H9 (cell line): ENCODE results near the gene MRPL1. TPM values are rescaled to one million over a fixed set of nuclear protein-coding genes. Genes with fewer than 3 reads are reported as not detected.

ENCODE experiments used
- DNase-seq: peaks from one replicate; pipeline ENCODE4 v3.0.0-alpha.2; 2017
- H2AFZ ChIP-seq: one replicate; pipeline ENCODE4 v1.6.1; 2013; ENCODE audit warnings: mild to moderate bottlenecking, low read length, control low read depth, moderate library complexity
- H2AK5ac ChIP-seq: 2 replicates; pipeline ENCODE4 v1.6.1; 2013; ENCODE audit warnings: low read length, control low read depth, mixed read lengths; ENCODE audit not compliant: insufficient read length
- H2BK120ac ChIP-seq: one replicate; pipeline ENCODE4 v1.6.1; 2013; ENCODE audit warnings: low read depth, mild to moderate bottlenecking, low read length, control low read depth, inconsistent platforms; ENCODE audit not compliant: poor library complexity, severe bottlenecking
- H2BK12ac ChIP-seq: 2 replicates; pipeline ENCODE4 v1.6.1; 2013; ENCODE audit warnings: low read length, control low read depth, mixed read lengths, low read depth; ENCODE audit not compliant: insufficient read length
- H2BK15ac ChIP-seq: 2 replicates; pipeline ENCODE4 v1.6.1; 2013; ENCODE audit warnings: low read depth, low read length, control low read depth
- H2BK20ac ChIP-seq: one replicate; pipeline ENCODE4 v1.6.1; 2013; ENCODE audit warnings: low read depth, mild to moderate bottlenecking, low read length, control low read depth, inconsistent platforms; ENCODE audit not compliant: poor library complexity, severe bottlenecking
- H2BK5ac ChIP-seq: 2 replicates; pipeline ENCODE4 v1.6.1; 2013; ENCODE audit warnings: low read length, control low read depth, mixed read lengths; ENCODE audit not compliant: insufficient read length
- H3K14ac ChIP-seq: 2 replicates; pipeline ENCODE4 v1.6.1; 2013; ENCODE audit warnings: low read length, control low read depth; ENCODE audit not compliant: insufficient read depth
- H3K18ac ChIP-seq: 2 replicates; pipeline ENCODE4 v1.6.1; 2013; ENCODE audit warnings: low read depth, mild to moderate bottlenecking, mixed read lengths, low read length, control low read depth; ENCODE audit not compliant: insufficient read length
- H3K23ac ChIP-seq: 2 replicates; pipeline ENCODE4 v1.6.1; 2013; ENCODE audit warnings: low read length, control low read depth, mixed read lengths, low read depth; ENCODE audit not compliant: insufficient read length
- H3K23me2 ChIP-seq: 2 replicates; pipeline ENCODE4 v1.6.1; 2013; ENCODE audit warnings: low read depth, mild to moderate bottlenecking, mixed read lengths, low read length, control low read depth; ENCODE audit not compliant: insufficient read length, poor library complexity, severe bottlenecking
- H3K27ac ChIP-seq: 2 replicates; pipeline ENCODE4 v1.5.1; 2013; ENCODE audit warnings: low read length, control low read depth, mixed read lengths, low read depth; ENCODE audit not compliant: insufficient read length
- H3K27me3 ChIP-seq: 2 replicates; pipeline ENCODE4 v1.6.1; 2013; ENCODE audit warnings: low read length, control low read depth, inconsistent platforms; ENCODE audit not compliant: insufficient read depth
- H3K4ac ChIP-seq: 2 replicates; pipeline ENCODE4 v1.6.1; 2013; ENCODE audit warnings: low read depth, mild to moderate bottlenecking, control low read depth, inconsistent platforms, low read length, moderate library complexity
- H3K4me1 ChIP-seq: 2 replicates; pipeline ENCODE4 v1.6.1; 2013; ENCODE audit warnings: low read length, control low read depth, inconsistent platforms; ENCODE audit not compliant: insufficient read depth
- H3K4me2 ChIP-seq: 2 replicates; pipeline ENCODE4 v1.6.1; 2013; ENCODE audit warnings: low read length, control low read depth, mixed read lengths; ENCODE audit not compliant: insufficient read length, insufficient read depth
- H3K56ac ChIP-seq: 2 replicates; pipeline ENCODE4 v1.6.1; 2013; ENCODE audit warnings: low read depth, mild to moderate bottlenecking, mixed read lengths, low read length, control low read depth; ENCODE audit not compliant: insufficient read length
- H3K79me1 ChIP-seq: 2 replicates; pipeline ENCODE4 v1.6.1; 2013; ENCODE audit warnings: low read depth, mild to moderate bottlenecking, moderate library complexity, low read length, control low read depth, inconsistent platforms; ENCODE audit not compliant: insufficient read depth, poor library complexity, severe bottlenecking
- H3K79me2 ChIP-seq: 2 replicates; pipeline ENCODE4 v1.6.1; 2013; ENCODE audit warnings: low read length, control low read depth, inconsistent platforms; ENCODE audit not compliant: insufficient read depth
- H3K9ac ChIP-seq: 2 replicates; pipeline ENCODE4 v1.6.1; 2013; ENCODE audit warnings: low read length, control low read depth, mixed read lengths; ENCODE audit not compliant: insufficient read length; ENCODE audit errors: extremely low read depth
- H3K9me3 ChIP-seq: one replicate; pipeline ENCODE4 v1.6.1; 2013; ENCODE audit warnings: low read depth, low read length, inconsistent platforms; ENCODE audit not compliant: control insufficient read depth
- H3T11ph ChIP-seq: one replicate; pipeline ENCODE4 v1.6.1; 2013; ENCODE audit warnings: mild to moderate bottlenecking, low read length, control low read depth, inconsistent platforms
- H4K20me1 ChIP-seq: one replicate; pipeline ENCODE4 v1.6.1; 2013; ENCODE audit not compliant: control insufficient read depth, insufficient read length, insufficient read depth
- H4K5ac ChIP-seq: 2 replicates; pipeline ENCODE4 v1.6.1; 2013; ENCODE audit warnings: low read depth, mild to moderate bottlenecking, mixed read lengths, low read length, control low read depth; ENCODE audit not compliant: insufficient read length
- H4K8ac ChIP-seq: replicated peaks from 2 replicates; pipeline ENCODE4 v1.6.1; 2013; ENCODE audit warnings: low read length, control low read depth, mixed read lengths, low read depth; ENCODE audit not compliant: insufficient read length
- H4K91ac ChIP-seq: 2 replicates; pipeline ENCODE4 v1.6.1; 2013; ENCODE audit warnings: low read depth, mild to moderate bottlenecking, moderate library complexity, mixed read lengths, low read length, control low read depth; ENCODE audit not compliant: insufficient read length
- H3K27ac Mint-ChIP-seq, 3 experiments: 2 replicates in 2 of 3; 3 replicates in 1 of 3; pipeline ENCODE4 v1.8.0; 2020 to 2021; ENCODE audit warnings: mixed read lengths in 3 of 3, mild to moderate bottlenecking in 1 of 3, moderate library complexity in 1 of 3
- H3K27me3 Mint-ChIP-seq: 2 replicates; pipeline ENCODE4 v1.8.0; 2021; ENCODE audit warnings: low read depth, mild to moderate bottlenecking, moderate library complexity, mixed read lengths
- H3K36me3 Mint-ChIP-seq, 3 experiments: 2 replicates in 2 of 3; 3 replicates in 1 of 3; pipeline ENCODE4 v1.8.0; 2020 to 2021; ENCODE audit warnings: low read depth in 3 of 3, mixed read lengths in 3 of 3; ENCODE audit not compliant: insufficient read depth in 1 of 3
- H3K4me1 Mint-ChIP-seq, 2 experiments: 2 replicates each; pipeline ENCODE4 v1.8.0; 2020; ENCODE audit warnings: mixed read lengths in 2 of 2
- H3K4me3 Mint-ChIP-seq, 2 experiments: 2 replicates in 1 of 2; 3 replicates in 1 of 2; pipeline ENCODE4 v1.8.0; 2020 to 2021; ENCODE audit warnings: mild to moderate bottlenecking in 2 of 2, mixed read lengths in 2 of 2, moderate library complexity in 1 of 2
- H3K9me3 Mint-ChIP-seq, 2 experiments: 2 replicates in 1 of 2; 3 replicates in 1 of 2; pipeline ENCODE4 v1.8.0; 2020; ENCODE audit warnings: mild to moderate bottlenecking in 2 of 2, mixed read lengths in 2 of 2, moderate library complexity in 1 of 2
- WGBS: extraction: QIAGEN DNeasy Blood & Tissue Kit; methylation state at CpG from one replicate; pipeline ENCODE4 v1.1.7; 2013; ENCODE audit warnings: missing lambda C conversion rate, low lambda C conversion rate, mixed read lengths; ENCODE audit not compliant: insufficient read length; ENCODE audit errors: extremely low coverage; 5-methylcytosine and 5-hydroxymethylcytosine counted together
- total RNA-seq: library from RNA; stranded (reverse); gene quantifications from 2 replicates; pipeline ENCODE4 v1.2.1, GENCODE V29; 2021
- TF ChIP-seq, protein P1 (sequence below): fragments of 200-600 bp; sonication (generic); conservative IDR thresholded peaks from 3 replicates; pipeline ENCODE4 v1.8.0; 2021; ENCODE audit warnings: antibody characterized with exemption, mild to moderate bottlenecking

MRPL1 gene
- total RNA-seq, 1 experiment from 2014 or later, result 39.0 TPM

DNA sequence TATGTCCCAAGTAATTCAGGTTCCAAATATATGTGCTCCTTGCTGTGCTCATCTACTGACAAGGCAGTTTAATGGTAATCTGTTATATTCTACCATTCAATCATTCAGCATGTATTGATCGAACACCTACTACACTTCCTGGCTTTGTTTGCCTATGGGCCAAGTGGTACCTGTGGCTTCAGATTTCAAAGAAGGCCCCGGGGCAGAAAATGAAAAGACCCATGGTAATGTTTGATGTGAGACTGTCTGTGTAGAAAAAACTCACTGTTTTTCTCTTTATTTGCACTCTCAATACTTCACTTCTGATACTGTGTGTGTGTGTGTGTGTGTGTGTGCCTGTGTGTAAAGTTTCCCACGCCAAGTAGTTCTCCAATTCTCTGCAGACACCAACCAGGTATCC lies 133.4 kb downstream of the MRPL1 start:
- no peaks in the 10 kb centered on the region for H3K36me3 Mint-ChIP-seq
- no CpG with 5 or more reads among the region's 3 CpGs for WGBS

More for the DNA sequence above, 133.4 kb downstream of the MRPL1 start:
- Histone ChIP-seq H2BK15ac (no peak overlapping the region), H3T11ph (no peak overlapping the region), H3K27me3 (no peaks in the 10 kb centered on the region), H3K9ac (no peak overlapping the region), H3K18ac (no peak overlapping the region), H3K23me2 (no peaks in the 10 kb centered on the region), H3K79me2 (no peaks in the 10 kb centered on the region), H2BK12ac (no peak overlapping the region), H4K8ac (no peak overlapping the region), H3K23ac (no peak overlapping the region), H2AK5ac (no peak overlapping the region), H3K14ac (no peak overlapping the region), H2BK20ac (no peak overlapping the region), H3K56ac (no peak overlapping the region), H2AFZ (no peak overlapping the region), H3K79me1 (no peaks in the 10 kb centered on the region), H4K5ac (no peak overlapping the region), H4K91ac (no peak overlapping the region), H3K9me3 (no peaks in the 10 kb centered on the region), H2BK5ac (no peak overlapping the region), H3K4me2 (no peak overlapping the region), H3K27ac (no peak overlapping the region), H3K4ac (no peak overlapping the region), H2BK120ac (no peak overlapping the region), H4K20me1 (no peaks in the 10 kb centered on the region), H3K4me1 (no peaks in the 10 kb centered on the region; the same call in 1 of the 2 replicates)
- H3K27me3 Mint-ChIP-seq, result no peaks in the 10 kb centered on the region
- no peak overlapping the region for H3K27ac Mint-ChIP-seq
- TF ChIP-seq, protein P1, sequence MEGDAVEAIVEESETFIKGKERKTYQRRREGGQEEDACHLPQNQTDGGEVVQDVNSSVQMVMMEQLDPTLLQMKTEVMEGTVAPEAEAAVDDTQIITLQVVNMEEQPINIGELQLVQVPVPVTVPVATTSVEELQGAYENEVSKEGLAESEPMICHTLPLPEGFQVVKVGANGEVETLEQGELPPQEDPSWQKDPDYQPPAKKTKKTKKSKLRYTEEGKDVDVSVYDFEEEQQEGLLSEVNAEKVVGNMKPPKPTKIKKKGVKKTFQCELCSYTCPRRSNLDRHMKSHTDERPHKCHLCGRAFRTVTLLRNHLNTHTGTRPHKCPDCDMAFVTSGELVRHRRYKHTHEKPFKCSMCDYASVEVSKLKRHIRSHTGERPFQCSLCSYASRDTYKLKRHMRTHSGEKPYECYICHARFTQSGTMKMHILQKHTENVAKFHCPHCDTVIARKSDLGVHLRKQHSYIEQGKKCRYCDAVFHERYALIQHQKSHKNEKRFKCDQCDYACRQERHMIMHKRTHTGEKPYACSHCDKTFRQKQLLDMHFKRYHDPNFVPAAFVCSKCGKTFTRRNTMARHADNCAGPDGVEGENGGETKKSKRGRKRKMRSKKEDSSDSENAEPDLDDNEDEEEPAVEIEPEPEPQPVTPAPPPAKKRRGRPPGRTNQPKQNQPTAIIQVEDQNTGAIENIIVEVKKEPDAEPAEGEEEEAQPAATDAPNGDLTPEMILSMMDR, result no peak
- no peaks in the 10 kb centered on the region for H3K9me3 Mint-ChIP-seq
- peaks cover 22 to 29% of the 10 kb centered on the region in 2 experiments for H3K4me1 Mint-ChIP-seq
- no peak for DNase-seq
- H3K4me3 Mint-ChIP-seq, result no peak overlapping the region
